Bronchial epithelial cell (primary cell): Measurements from ENCODE around the gene MYO1B. TPM values are rescaled to one million over a fixed set of nuclear protein-coding genes. Genes with fewer than 3 reads are reported as not detected.

Source experiments
- DNase-seq: peaks from one replicate; pipeline ENCODE4 v3.0.0-alpha.2; 2010; ENCODE audit warnings: low read depth
- FAIRE-seq: peaks from 2 replicates; lab custom pipeline; 2011; peaks lifted over from hg19 to GRCh38; lab: Jason Lieb, UNC
- H3K27me3 ChIP-seq: 2 replicates; pipeline ENCODE4 v1.5.1; 2011; ENCODE audit warnings: low read length; ENCODE audit not compliant: control insufficient read depth, insufficient read depth
- H3K36me3 ChIP-seq: 2 replicates; pipeline ENCODE4 v1.5.1; 2011; ENCODE audit warnings: low read length; ENCODE audit not compliant: control insufficient read depth, insufficient read depth
- H3K4me3 ChIP-seq: 2 replicates; pipeline ENCODE4 v1.5.1; 2011; ENCODE audit warnings: mild to moderate bottlenecking, low read depth, low read length, control low read depth
- CTCF ChIP-seq: IDR thresholded peaks from 2 replicates; pipeline ENCODE4 v1.5.1; 2011; ENCODE audit warnings: mild to moderate bottlenecking, moderate library complexity, low read length, control low read depth, inconsistent platforms; ENCODE audit not compliant: insufficient read depth, severe bottlenecking
- total RNA-seq: library from RNA; depleted of rRNA; stranded (reverse); fragments of >200 nt; gene quantifications from 2 replicates; pipeline ENCODE4 v1.2.1, GENCODE V29; 2014

The MYO1B gene
- total RNA-seq, 1 donor from 2014 or later: 247 TPM

- no peak overlapping the region for H3K4me3 ChIP-seq
- no peak for FAIRE-seq
Measured at GRCh38 chr2:191291471-191291870, 46.3 kb downstream of the MYO1B start.

GRCh38 chr2:191292869-191293268, 47.7 kb downstream of the MYO1B start:
- Histone ChIP-seq H3K27me3 (no peaks in the 10 kb centered on the region), H3K36me3 (peaks cover 2% of the 10 kb centered on the region), H3K4me3 (no peak overlapping the region)
- no peak for TF ChIP-seq CTCF
- no peak for DNase-seq
- FAIRE-seq: no peak

More at GRCh38 chr2:191291471-191291870, 46.3 kb downstream of the MYO1B start:
- H3K27me3 ChIP-seq: no peaks in the 10 kb centered on the region
- H3K36me3 ChIP-seq: no peaks in the 10 kb centered on the region
- TF ChIP-seq CTCF: no peak
- no peak for DNase-seq

DNA sequence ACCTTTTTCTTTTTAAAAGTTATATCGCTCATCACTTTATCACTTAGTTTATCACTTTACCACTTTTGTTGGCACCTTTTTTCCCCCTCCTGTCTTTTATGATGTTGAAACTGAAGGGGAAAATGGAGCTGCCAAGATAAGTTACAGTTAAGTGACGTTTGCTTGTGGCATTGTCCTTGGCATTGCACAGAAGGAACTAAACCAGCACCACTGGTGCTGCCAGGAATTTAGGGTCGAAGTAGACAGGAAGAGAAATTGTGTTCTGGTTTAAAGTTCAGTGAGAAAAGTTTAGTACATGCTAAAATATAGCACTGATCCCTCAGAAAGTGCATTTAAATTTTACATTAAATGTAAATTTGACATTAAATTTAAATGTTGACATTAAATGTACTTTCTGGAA, 49.9 kb downstream of the MYO1B start:
- Histone ChIP-seq H3K27me3 (no peaks in the 10 kb centered on the region), H3K4me3 (no peak overlapping the region), H3K36me3 (peaks cover 5% of the 10 kb centered on the region)
- TF ChIP-seq CTCF: no peak
- DNase-seq (no peak), FAIRE-seq (no peak)

DNA sequence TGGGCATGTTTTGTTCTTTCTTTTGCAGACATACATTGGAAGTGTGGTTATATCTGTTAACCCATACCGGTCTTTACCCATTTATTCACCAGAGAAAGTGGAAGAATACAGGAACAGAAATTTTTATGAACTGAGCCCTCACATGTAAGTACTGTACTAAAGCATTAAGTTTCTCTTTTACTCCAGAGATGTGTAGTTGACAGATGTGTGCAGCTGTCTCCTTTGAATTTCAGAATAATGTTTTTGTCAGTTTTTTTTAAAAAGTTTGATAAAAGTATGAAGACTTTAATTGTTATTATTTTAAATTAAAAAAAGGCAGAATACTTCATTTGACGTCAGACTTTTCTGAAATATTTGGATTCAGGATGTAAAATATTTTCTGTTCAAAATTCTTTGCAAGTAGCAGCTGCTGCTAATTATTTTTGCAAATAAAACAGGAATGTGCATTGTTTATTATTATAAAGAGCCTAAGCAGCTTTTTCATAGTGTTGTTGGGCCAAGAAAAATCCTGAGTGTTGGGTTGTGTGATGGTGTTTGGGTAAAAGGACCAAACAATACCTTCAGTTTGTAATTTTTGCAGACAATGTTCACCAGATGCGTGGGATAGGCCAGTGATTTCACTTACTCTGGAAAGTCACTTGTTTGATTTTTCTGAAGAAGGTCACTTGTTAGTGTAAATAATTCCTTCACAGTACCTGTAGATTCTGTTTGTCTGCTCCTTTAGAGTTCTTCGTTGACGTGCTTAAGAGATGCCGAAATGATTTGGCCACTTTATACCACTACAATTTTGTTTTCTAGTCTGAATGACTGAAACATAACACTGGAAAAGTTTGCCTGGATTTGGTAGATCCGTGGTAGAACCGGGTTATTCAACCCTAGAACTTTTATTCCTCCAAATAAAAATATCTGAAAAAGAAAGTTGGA, 51.1 kb downstream of the MYO1B start:
- Histone ChIP-seq H3K27me3 (no peaks in the 10 kb centered on the region), H3K36me3 (peaks cover 5% of the 10 kb centered on the region), H3K4me3 (no peak overlapping the region)
- TF ChIP-seq CTCF: no peak
- DNase-seq (no peak), FAIRE-seq (no peak)

DNA sequence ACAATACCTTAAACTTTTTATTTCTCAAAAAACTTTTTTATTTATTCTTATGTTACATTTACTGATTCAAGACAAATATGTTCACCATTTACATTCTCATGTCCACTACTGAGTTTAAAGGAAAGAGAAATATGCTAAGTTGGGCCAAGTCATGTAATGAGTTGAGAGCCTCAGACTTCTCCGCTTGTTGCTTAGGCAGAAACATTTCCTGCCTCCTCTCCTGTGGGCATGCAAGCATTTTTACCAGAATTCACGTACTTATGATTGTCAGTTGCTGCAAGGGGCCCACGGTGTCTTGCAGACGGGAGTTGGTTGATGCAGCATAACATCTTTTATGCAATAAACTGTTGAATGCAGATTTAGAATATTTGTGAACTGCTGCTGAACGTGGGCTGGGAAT, 51.8 kb downstream of the MYO1B start:
- FAIRE-seq: no peak
- peaks cover 5% of the 10 kb centered on the region for H3K36me3 ChIP-seq

More for the DNA sequence above, 51.8 kb downstream of the MYO1B start:
- TF ChIP-seq CTCF: no peak
- Histone ChIP-seq H3K4me3 (no peak overlapping the region), H3K27me3 (no peaks in the 10 kb centered on the region)
- no peak for DNase-seq
